NCI-H82 (cell line): ENCODE measurements around the gene RYR3.
"Not testable (repeated sequence)": the region's sequence is repeated elsewhere in the genome, so short reads cannot be mapped to it uniquely, and the experiment has no call there.

Source experiments
- DNase-seq: peaks from one replicate; lab custom pipeline; 2025; lab: John Stamatoyannopoulos, UW

Gene RYR3

DNA sequence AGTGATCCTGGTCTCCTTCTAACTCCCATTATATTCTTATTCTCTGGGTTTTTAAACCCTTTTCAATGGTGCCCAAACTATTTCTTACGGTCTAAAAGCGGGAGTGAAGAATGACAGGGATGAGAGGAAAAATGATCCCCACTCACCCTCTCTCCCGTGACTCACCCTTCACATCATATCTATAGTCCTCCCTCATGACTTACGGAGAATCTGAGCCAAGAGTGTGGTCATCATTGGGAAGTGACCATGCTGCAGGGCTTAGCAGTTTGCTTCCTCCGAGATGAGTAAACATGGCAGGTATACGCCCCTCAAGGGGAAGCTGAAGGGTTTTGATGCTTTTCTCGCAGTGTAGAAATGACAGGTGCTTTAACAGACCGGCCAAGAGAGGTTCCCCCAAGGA, 274.0 kb downstream of the RYR3 start:
- DNase-seq, result no peak

DNA sequence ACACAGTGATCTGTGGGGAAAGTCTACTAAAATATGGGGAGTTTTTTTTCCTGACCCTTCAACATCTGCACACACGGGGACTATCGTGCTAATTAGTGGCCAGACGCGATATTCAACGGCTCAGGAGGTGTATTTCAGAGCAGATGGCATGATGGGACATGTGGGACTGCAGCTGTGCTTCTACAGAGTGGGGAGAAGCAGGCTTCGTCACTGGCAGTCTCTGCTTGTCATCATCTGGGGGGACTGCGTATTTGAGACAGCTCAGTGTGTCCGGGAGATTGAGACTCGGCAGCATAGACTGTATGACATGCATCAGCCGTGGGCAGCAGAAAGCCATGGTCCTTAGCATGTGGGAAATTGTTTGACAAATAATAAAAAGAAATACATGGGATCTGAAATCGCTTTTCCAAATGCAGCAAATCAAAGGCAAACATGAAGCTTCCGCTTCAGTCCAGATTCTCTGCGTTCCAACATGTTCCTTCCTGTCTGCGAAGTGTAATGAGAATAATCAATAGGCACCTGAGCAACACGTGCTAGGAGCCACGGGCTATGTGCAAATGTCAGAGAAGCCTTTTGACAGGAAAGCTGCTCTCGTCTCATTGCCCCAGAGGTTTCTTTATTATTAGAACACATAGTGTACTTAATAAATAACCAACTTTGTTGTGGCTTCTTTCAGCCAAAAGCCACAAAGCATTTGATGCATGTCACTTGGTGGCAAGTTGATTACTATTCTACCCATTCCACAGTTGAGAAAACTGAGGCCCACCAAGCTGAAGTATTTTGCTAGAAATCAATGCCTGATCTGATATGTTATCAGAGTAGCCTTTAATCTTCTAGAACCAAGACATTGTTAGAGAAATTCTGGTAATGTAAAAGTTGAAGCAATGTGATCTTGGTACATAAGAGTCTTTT, 276.3 kb downstream of the RYR3 start:
- peak; percentile 14 for DNase-seq

DNA sequence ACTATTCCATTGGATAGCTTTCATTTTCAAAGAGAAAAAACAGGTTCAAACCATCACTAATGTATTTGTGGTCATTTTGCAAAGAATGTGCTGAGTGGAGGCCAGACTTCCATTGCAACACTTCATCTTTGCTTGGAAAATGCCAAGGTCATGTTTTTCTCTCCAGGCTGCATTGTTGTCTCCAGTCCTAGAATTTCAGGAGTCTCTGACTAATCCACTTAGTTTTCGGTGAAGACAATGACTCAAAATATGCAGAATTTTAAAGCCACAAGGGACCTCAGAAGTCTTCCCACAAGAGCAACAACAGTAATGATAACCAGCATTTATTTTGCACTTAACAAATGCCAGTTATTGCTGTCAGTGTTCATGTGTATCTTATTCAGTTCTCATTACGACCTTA, 277.0 kb downstream of the RYR3 start:
- DNase-seq, result no peak

GRCh38 chr15:33592864-33593263, 282.1 kb downstream of the RYR3 start:
- no peak for DNase-seq

DNA sequence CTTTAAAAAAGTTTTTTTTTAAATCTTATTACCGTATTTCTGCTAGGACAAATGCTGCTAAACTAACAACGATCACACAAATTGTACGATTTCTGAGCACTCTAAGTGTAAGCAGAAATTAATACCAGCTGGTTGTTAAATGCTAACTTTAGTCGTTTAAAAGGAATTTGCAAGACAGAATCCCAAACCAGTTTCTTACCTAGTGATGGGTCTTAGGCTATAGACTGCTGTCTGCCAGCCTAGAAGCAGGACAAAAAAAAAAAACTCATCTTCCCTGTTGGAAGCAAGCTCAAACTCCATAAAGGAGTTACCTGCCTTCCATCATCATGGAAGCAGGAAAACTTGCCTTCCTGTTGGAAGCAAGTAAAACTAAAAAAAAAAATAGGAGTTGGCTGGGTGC, 287.6 kb downstream of the RYR3 start:
- not testable (repeated sequence) for DNase-seq

DNA sequence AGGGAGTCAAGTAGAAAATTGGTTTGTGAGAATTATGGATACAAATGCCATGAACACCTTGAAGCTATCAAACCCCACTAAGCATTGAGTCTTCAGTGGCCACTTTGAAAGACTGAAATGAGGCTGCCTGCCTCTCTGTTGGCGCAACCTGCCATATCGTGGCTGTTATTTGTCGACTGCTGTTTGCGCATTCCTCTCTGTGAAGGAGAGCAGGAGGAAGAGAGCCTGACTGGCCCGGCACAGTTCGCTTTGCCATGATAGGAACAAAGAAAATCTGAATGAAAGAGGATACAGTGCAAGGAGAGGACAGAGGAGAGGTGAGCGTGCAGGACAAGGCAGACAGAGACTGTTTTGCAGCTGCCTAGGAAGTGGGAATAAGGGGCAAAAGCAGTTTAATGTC, 289.4 kb downstream of the RYR3 start:
- DNase-seq, result no peak

GRCh38 chr15:33601461-33601860, 290.7 kb downstream of the RYR3 start:
- no peak for DNase-seq

DNA sequence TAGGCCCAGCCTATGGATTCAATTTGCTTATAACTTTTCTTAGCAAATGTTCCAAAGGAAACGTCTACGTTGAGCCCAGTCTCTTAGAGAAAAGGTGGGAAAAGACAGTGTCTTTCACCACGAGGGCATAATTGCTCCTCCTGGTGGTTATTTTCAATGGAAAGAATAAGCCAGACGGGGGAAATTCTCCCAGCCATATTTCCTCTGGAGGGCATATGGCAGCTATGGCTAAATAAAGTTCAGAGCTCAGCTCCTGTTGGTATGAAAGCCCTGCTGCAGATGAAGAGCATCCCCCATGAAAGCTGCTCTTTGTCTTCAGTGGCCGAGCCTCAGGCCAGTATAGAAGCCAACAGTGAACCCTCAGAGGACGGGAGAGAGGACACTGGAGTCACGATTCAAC, 297.9 kb downstream of the RYR3 start:
- DNase-seq, result peak; percentile 38

DNA sequence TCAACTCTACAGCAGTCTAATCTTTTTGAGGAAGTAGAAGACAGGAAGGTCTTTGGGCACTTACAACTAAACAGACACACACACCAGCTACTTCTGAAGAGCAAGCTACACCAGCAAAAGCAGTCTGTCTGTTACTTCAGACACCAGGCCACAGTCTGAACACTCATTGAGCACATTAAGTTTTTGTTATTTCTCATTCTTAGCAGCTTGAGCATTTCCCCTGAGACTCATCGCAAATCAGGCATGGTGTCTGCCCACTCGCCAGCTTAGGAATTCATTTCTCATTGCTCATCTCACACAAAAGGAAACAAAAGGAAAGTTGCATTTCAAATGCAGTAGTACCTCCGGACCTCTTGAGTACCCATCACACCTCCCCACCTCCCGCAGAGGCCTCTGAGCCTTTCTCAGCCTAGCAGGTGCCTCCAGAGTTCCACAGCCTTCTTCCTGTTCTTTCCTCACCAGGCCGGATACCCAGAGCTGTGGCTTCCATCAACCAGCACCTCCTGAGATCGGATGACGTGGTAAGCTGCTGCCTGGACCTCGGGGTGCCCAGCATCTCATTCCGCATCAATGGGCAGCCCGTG, 302.0 kb downstream of the RYR3 start:
- no peak for DNase-seq

GRCh38 chr15:33616475-33616874, 305.7 kb downstream of the RYR3 start:
- no peak for DNase-seq

DNA sequence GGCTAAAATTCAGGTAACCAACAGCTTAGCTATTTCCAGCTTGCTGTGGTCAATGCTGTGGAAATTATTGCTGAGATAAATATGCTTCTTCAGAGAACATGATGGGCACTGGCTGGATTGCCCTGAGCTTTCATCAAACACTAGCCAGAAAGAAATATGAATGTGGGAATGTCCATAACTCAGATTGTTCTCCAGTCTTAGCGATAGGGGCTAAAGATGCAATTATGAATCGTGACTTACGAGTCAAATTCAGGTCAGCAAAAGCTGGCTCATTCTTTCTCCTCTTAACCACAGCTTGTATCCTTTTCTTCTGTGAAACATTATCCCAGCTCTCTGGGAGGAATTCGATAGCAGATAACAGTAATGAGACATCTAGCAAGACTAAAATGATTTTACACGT, 307.6 kb downstream of the RYR3 start:
- DNase-seq, result no peak

GRCh38 chr15:33621141-33621540, 310.4 kb downstream of the RYR3 start:
- DNase-seq, result no peak

- DNase-seq, result peak; percentile 9
Measured at GRCh38 chr15:33623010-33623409, 312.2 kb downstream of the RYR3 start.

GRCh38 chr15:33624439-33624838, 313.7 kb downstream of the RYR3 start:
- DNase-seq, result no peak

DNA sequence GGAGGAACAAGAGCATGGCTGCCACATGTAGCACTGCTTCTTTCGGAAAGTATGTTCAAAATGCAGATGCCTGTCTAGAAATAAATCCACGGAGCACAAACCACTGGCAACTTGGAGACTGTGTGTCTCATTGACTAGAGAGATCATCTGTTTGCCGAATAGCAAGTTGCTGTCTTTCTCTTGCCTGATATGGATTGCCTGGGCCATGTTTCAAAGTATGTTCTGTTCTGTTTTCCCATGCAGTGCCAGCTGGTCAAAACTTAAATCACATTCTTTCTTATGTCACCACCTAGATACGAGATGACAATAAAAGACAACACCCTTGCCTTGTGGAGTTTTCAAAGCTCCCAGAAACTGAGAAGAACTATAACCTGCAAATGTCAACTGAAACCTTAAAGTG, 318.9 kb downstream of the RYR3 start:
- no peak for DNase-seq

DNA sequence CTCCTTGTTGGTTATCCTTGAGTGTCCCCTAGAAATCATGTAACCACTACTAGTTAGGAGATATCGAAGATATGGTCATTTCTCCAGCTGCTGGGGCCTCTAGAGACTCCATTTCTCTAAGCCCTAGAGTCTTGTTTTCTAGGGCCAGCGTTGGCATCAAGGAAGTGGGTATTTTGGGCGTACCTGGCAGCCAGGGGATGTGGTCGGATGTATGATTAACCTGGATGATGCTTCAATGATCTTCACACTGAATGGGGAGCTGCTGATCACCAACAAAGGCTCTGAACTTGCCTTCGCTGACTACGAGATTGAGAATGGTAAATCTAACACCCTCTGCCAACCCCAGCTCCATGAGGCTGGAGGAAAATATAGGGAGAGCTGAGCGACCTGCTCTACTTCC, 325.5 kb downstream of the RYR3 start:
- DNase-seq, result no peak

DNA sequence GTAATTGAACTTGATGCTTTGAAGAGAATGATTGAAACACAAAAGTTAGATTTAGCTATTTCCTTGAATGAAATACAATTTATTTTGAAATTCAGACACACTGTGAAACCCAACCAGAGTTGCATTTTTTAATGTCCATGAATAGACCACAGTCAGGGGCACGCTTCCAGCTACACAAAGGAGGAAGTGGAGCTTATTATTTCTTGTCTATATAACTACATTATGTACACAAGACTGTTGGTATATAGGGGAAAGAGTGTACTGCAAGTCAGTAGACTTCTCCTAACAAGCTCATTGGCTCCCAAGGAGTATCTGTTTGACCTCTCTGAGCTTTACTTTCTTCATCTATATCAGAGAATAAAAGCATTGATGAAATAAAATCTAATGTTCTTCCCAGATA, 326.2 kb downstream of the RYR3 start:
- DNase-seq, result no peak

DNA sequence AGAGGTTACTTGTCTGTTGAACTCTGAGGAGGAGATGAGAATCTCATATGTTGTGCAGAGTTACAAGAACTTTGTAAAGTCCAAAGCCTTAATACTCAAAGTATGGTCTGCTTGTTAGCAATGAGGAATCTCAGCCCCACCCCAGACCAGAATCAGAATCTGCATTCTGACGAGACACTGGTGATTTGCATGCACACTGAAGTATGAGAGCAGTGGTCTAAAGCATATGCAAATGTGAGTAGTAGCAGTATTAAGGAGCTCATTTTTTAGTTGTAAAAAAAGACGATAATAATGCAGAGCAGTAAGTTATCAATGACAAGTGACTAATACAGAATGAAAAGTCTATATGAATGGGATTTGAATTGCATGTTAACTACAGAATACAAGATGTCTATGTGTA, 327.7 kb downstream of the RYR3 start:
- no peak for DNase-seq

- DNase-seq, result no peak
Measured at GRCh38 chr15:33639051-33639450, 328.3 kb downstream of the RYR3 start.

GRCh38 chr15:33639456-33639855, 328.7 kb downstream of the RYR3 start:
- DNase-seq, result no peak

DNA sequence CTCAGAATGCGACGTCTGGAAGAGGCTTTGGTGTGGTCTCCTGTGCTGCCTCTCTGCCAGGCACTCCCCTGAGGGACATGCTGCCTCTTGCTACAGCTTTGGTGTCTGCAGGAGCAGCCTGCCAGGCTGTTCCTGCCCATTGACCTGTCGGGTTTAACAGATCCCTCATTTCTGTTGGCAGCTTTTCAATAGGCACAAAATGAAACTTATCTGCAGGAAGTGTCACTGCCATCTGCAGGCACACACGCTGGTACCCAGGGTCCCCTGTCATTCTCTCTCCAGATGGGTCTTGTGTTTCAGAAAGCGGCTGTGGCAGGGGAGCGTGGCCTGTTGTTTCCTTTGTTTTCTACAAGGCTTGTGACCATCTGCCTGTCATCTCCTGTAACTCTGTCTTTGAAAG, 329.2 kb downstream of the RYR3 start:
- no peak for DNase-seq

DNA sequence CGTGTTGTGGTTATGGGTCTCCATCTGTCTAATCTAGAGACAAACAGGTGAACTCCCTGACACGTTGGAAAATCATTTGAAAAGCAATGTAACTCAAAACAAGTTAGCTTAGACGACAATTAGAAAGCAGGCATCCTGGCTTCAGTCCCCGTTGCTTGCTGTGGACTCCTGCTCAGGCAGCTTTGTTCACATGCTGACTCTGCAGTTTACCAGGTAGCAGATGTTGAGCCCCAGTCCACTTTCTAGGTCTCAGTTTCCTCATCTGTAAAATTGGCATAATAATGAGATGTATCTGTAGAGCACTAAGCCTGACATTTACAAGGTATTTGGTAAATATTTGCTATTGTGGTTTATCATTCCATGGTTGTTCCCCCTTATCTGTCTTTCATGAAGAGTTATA, 330.3 kb downstream of the RYR3 start:
- DNase-seq, result no peak

DNA sequence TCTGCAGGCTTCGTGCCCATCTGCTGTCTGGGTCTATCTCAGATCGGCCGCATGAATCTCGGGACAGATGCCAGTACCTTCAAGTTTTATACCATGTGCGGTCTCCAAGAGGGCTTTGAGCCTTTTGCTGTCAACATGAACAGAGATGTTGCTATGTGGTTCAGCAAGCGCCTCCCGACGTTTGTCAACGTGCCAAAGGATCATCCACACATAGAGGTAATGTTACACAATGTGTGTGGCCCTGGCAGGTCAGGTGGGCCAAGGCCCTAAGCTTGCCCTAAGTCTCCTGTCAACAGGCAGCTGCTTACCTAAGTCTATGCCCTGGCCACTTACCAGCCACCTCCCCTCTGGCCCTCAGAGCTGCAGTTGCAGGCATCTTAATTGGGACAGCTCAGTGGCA, 333.5 kb downstream of the RYR3 start:
- DNase-seq, result no peak

GRCh38 chr15:33646744-33647143, 336.0 kb downstream of the RYR3 start:
- DNase-seq, result no peak
